OCI-LY7 (cell line): ENCODE data around the gene CNIH1. TPM values are rescaled to one million over a fixed set of nuclear protein-coding genes. Genes with fewer than 3 reads are reported as not detected.

Source experiments
- BruUV-seq: library from RNA; stranded (reverse); fragments of 400-500 nt; replicated peaks from 2 replicates; lab custom pipeline; 2021; lab: Mats Ljungman, UMichigan
- CTCF ChIA-PET: fragments of 300-600 bp; sonication (Branson Sonifier 250); formaldehyde crosslinking; loops from one replicate; lab custom pipeline; 2022; ENCODE audit warnings: antibody characterized with exemption; ENCODE audit not compliant: unreplicated experiment; lab: Charles Lee
- POLR2A ChIA-PET: fragments of 300-600 bp; sonication (Branson Sonifier 250); formaldehyde crosslinking; loops from one replicate; lab custom pipeline; 2022; ENCODE audit warnings: antibody characterized with exemption; lab: Charles Lee
- DNase-seq: peaks from one replicate; pipeline ENCODE4 v3.0.0-alpha.2; 2015; ENCODE audit warnings: low spot score
- H2AFZ ChIP-seq: fragments of 200-600 bp; sonication (generic), shearing (Covaris generic); 2 replicates; pipeline ENCODE4 v1.6.1; 2014; ENCODE audit warnings: mild to moderate bottlenecking, antibody characterized with exemption, low read length, moderate library complexity
- H3K27ac ChIP-seq: fragments of 200-600 bp; sonication (generic); 2 replicates; pipeline ENCODE4 v1.5.1; 2014; ENCODE audit warnings: mixed run types, low read depth, mild to moderate bottlenecking, moderate library complexity, low read length, inconsistent platforms; ENCODE audit not compliant: poor library complexity, severe bottlenecking
- H3K36me3 ChIP-seq: fragments of 200-600 bp; sonication (generic); 2 replicates; pipeline ENCODE4 v1.6.1; 2014; ENCODE audit warnings: mild to moderate bottlenecking, antibody characterized with exemption, low read length, moderate library complexity, mixed read lengths; ENCODE audit not compliant: insufficient read depth
- H3K4me1 ChIP-seq: fragments of 200-600 bp; sonication (generic); 2 replicates; pipeline ENCODE4 v1.5.1; 2014; ENCODE audit warnings: mild to moderate bottlenecking, low read length; ENCODE audit not compliant: insufficient read depth, poor library complexity, severe bottlenecking
- H3K4me2 ChIP-seq: fragments of 200-600 bp; sonication (generic); 2 replicates; pipeline ENCODE4 v1.6.1; 2014; ENCODE audit warnings: mild to moderate bottlenecking, low read length
- H3K4me3 ChIP-seq: fragments of 200-600 bp; sonication (generic); 2 replicates; pipeline ENCODE4 v1.5.1; 2014; ENCODE audit warnings: mild to moderate bottlenecking, low read depth, low read length; ENCODE audit not compliant: poor library complexity, severe bottlenecking
- H3K79me2 ChIP-seq: fragments of 200-600 bp; sonication (generic); 2 replicates; pipeline ENCODE4 v1.6.1; 2016; ENCODE audit warnings: low read depth, mild to moderate bottlenecking, low read length, moderate library complexity, mixed read lengths; ENCODE audit not compliant: insufficient read depth
- H3K9me2 ChIP-seq: fragments of 200-600 bp; sonication (generic); 2 replicates; pipeline ENCODE4 v1.6.1; 2016; ENCODE audit warnings: mild to moderate bottlenecking, low read length, mixed read lengths; ENCODE audit not compliant: insufficient read depth
- H3K9me3 ChIP-seq: fragments of 200-600 bp; sonication (generic); 2 replicates; pipeline ENCODE4 v1.6.1; 2014; ENCODE audit warnings: mild to moderate bottlenecking, mixed run types, low read length, mixed read lengths
- H4K20me1 ChIP-seq: fragments of 200-600 bp; sonication (generic); 2 replicates; pipeline ENCODE4 v1.6.1; 2014; ENCODE audit warnings: mild to moderate bottlenecking, antibody characterized with exemption, low read length, moderate library complexity, mixed read lengths; ENCODE audit not compliant: insufficient read depth
- EZH2phosphoT487 ChIP-seq: fragments of 200-600 bp; sonication (generic); IDR thresholded peaks from 2 replicates; pipeline ENCODE4 v1.6.1; 2018; ENCODE audit warnings: low read depth, borderline replicate concordance, mild to moderate bottlenecking, mixed run types, antibody characterized with exemption, low read length, moderate library complexity, mixed read lengths
- intact Hi-C: fragments of 100-400 bp; cut with micrococcal nuclease; formaldehyde crosslinking; loops from one replicate; pipeline ENCODE4 v1.10.0; 2022; ENCODE audit not compliant: unreplicated experiment
- total RNA-seq, 2 experiments: library from RNA; depleted of rRNA in 1 of 2; stranded (reverse); fragments of >200 nt in 1 of 2; shearing (Covaris generic) in 1 of 2; gene quantifications; 2 replicates each; pipeline ENCODE4 v1.2.3, GENCODE V29; 2014 to 2022
- TF ChIP-seq, protein P1 (sequence below): fragments of 200-600 bp; sonication (generic); conservative IDR thresholded peaks from 2 replicates; pipeline ENCODE4 v1.5.1; 2014; ENCODE audit warnings: mild to moderate bottlenecking, antibody characterized with exemption, low read length, moderate library complexity, mixed read lengths

The CNIH1 gene
- total RNA-seq, 2 experiments from 2014 or later, result 29.7 to 96.6 TPM

DNA sequence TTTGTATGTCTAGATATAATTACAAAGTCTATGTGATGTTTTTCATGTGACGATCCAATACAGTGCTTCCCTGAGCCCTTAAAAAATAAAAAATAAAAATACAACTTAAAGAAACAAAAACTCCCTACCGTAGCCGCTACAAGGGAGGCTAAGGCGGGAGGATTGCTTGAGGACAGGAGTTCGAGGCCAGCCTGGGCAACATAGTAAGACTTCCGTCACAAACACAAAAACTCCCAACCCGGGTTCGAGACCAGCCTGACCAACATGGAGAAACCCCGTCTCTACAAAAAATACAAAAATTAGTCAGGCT lies 45.0 kb downstream of the CNIH1 start:
- intact Hi-C loops, result loop anchor here (2.0 to 10.0 kb wide), 4 partner anchors 45 to 1244 kb away; partner anchors contain the start of genes CNIH1, DDHD1 and GMFB
- POLR2A ChIA-PET, result interaction anchor here (0.7 to 2.0 kb wide), 9 partner anchors 38 to 783 kb away, joined by 3 to 11 read pairs (median 5); partner anchors contain the start of gene CGRRF1
- peaks cover 22% of the 10 kb centered on the region for H3K36me3 ChIP-seq
- no peak for DNase-seq
- no peaks in the 10 kb centered on the region for H3K9me2 ChIP-seq
- TSS peak; percentile 99 for BruUV-seq
- H2AFZ ChIP-seq, result peak overlapping the region; percentile 95
- H3K4me2 ChIP-seq, result peak overlapping the region; percentile 67
- peak overlapping the region; percentile 62 for H3K4me3 ChIP-seq
- H3K9me3 ChIP-seq, result no peaks in the 10 kb centered on the region
- peaks cover 31% of the 10 kb centered on the region for H3K4me1 ChIP-seq
- no peak for TF ChIP-seq EZH2phosphoT487
- TF ChIP-seq, protein P1, sequence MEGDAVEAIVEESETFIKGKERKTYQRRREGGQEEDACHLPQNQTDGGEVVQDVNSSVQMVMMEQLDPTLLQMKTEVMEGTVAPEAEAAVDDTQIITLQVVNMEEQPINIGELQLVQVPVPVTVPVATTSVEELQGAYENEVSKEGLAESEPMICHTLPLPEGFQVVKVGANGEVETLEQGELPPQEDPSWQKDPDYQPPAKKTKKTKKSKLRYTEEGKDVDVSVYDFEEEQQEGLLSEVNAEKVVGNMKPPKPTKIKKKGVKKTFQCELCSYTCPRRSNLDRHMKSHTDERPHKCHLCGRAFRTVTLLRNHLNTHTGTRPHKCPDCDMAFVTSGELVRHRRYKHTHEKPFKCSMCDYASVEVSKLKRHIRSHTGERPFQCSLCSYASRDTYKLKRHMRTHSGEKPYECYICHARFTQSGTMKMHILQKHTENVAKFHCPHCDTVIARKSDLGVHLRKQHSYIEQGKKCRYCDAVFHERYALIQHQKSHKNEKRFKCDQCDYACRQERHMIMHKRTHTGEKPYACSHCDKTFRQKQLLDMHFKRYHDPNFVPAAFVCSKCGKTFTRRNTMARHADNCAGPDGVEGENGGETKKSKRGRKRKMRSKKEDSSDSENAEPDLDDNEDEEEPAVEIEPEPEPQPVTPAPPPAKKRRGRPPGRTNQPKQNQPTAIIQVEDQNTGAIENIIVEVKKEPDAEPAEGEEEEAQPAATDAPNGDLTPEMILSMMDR, result no peak
- peaks cover 4% of the 10 kb centered on the region; the same call in 1 of the 2 replicates for H4K20me1 ChIP-seq
- CTCF ChIA-PET, result no interaction called here
- peak overlapping the region; percentile 66 for H3K27ac ChIP-seq
- H3K79me2 ChIP-seq, result peaks cover 42% of the 10 kb centered on the region

DNA sequence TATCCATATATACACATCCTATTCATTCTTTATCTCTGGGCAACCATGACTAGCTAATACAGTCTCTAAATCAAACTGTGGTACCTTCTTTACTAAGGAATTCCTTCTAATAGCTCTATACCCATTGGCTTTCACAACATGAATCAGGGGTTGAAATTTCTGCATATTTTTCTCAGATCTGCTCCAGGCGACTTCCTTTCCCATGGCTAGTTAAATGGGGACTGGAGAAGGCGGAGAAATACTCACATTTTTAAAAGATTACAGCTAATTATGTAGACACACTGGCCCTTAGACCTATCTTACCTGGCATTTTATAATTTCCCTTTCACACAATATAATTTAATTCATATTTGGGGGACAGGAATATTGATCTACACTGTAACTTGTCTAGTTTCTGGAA lies 45.5 kb downstream of the CNIH1 start:
- H3K79me2 ChIP-seq, result peaks cover 38% of the 10 kb centered on the region
- H3K27ac ChIP-seq, result no peak overlapping the region
- no peak for TF ChIP-seq EZH2phosphoT487
- TF ChIP-seq, protein P1, result no peak
- POLR2A ChIA-PET, result interaction anchor here (0.5 to 1.0 kb wide), 4 partner anchors 94 to 141 kb away, joined by 3 to 5 read pairs (median 4); partner anchors contain the start of gene CGRRF1
- intact Hi-C loops, result loop anchor here (2.0 to 10.0 kb wide), 4 partner anchors 45 to 1243 kb away; partner anchors contain the start of genes CNIH1, DDHD1 and GMFB
- BruUV-seq, result no TSS peak
- H3K4me1 ChIP-seq, result peaks cover 30% of the 10 kb centered on the region
- H3K9me2 ChIP-seq, result no peaks in the 10 kb centered on the region
- DNase-seq, result no peak
- CTCF ChIA-PET, result no interaction called here
- peaks cover 4% of the 10 kb centered on the region; the same call in 1 of the 2 replicates for H4K20me1 ChIP-seq
- H3K36me3 ChIP-seq, result peaks cover 18% of the 10 kb centered on the region
- H3K9me3 ChIP-seq, result no peaks in the 10 kb centered on the region
- no peak overlapping the region for H3K4me3 ChIP-seq
- H2AFZ ChIP-seq, result peak overlapping the region; percentile 95; the same call in 1 of the 2 replicates
- H3K4me2 ChIP-seq, result no peak overlapping the region; the same call in 1 of the 2 replicates

DNA sequence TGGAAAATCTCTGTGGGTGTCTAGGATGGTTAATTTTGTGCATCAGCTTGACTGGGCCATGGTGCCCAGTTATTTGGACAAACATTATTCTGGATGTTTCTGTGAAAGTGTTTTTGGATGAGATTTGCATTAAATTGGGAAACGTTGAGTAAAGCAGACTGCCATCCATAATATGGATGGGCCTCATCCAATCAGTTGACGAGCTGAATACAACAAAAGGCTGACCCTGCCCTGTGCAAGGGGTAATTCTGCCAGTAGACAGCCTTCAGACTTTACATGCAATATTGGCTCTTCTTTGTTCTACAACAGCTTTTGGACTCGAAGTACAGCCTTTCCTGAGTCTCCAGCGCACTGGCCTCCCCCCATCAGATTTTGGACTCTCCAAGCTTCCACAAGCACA lies 45.9 kb downstream of the CNIH1 start:
- Histone ChIP-seq H4K20me1 (peaks cover 4% of the 10 kb centered on the region; the same call in 1 of the 2 replicates), H3K4me3 (no peak overlapping the region), H3K9me2 (no peaks in the 10 kb centered on the region), H3K36me3 (peaks cover 14% of the 10 kb centered on the region), H3K4me2 (no peak overlapping the region), H3K27ac (no peak overlapping the region), H3K79me2 (peaks cover 34% of the 10 kb centered on the region), H2AFZ (no peak overlapping the region), H3K4me1 (peaks cover 26% of the 10 kb centered on the region), H3K9me3 (no peaks in the 10 kb centered on the region)
- intact Hi-C loops, result loop anchor here (5.0 to 10.0 kb wide), 2 partner anchors 780 to 1243 kb away; partner anchors contain the start of gene DDHD1
- POLR2A ChIA-PET, result interaction anchor here (0.5 to 0.6 kb wide), 2 partner anchors 16 to 141 kb away, joined by 3 to 4 read pairs; no protein-coding TSS in a partner anchor
- BruUV-seq, result no TSS peak
- TF ChIP-seq, protein P1, result no peak
- no peak for TF ChIP-seq EZH2phosphoT487
- DNase-seq, result no peak
- CTCF ChIA-PET, result no interaction called here
